ENCODE measurements around the gene ZNF799. TPM values are rescaled to one million over a fixed set of nuclear protein-coding genes. Genes with fewer than 3 reads are reported as not detected.
A peak's percentile ranks its signal among the peaks of the same experiment; 100 is the strongest.
"Not testable (repeated sequence)": the region's sequence is repeated elsewhere in the genome, so short reads cannot be mapped to it uniquely, and the experiment has no call there.

ZNF799 gene
- total RNA-seq (2014; rRNA removed; shearing (Covaris generic)), result 2.3 and 6.1 TPM in 2 replicates

GRCh38 chr19:12400633-12401502, at the start of gene ZNF799:
Gene ZNF799 (minus strand): TSS chr19:12401271. CDS start chr19:12401070, 201 bp downstream.
- peak; percentile 99 for DNase-seq (ENCODE audit: low read depth)

DNA sequence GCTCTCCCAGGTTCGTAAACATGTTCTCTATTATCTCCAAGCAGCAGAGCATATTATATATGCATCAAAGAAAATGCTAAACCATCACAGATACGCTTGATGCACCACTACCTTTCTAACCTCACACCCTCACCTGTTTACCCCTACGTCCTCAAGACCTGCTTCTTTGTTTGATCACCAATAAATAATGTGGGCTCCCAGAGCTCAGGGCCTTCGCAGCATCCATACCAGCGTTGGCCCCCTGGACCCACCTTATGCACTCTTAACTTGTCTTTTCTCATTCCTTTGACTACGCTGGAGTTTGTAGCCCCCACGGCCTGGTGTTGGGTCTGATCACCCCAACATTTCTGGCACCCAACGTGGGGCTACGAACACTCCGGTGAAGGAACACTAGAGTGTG, 49.8 kb upstream of the ZNF799 start:
- DNase-seq (ENCODE audit: low read depth), result no peak

DNA sequence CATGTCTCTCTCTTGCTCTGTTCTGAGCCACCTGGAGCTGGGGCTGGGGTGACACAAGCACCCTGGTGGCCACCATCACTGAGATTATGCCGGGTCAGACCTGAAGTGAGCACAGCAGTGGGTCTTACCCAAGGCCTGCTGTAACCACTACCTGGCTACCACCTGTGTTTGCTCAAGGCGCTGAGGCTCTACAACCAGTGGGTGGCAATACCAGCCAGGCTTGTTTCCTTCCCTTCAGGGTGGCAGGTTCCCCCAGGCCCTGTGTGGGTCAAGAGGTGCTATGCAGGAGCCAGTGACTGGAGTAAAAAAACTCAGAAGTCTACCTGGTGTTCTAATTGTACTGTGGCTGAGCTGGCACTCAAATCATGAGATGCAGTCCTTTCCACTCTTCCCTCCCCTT, 47.7 kb upstream of the ZNF799 start:
- no peak for DNase-seq (ENCODE audit: low read depth)

DNA sequence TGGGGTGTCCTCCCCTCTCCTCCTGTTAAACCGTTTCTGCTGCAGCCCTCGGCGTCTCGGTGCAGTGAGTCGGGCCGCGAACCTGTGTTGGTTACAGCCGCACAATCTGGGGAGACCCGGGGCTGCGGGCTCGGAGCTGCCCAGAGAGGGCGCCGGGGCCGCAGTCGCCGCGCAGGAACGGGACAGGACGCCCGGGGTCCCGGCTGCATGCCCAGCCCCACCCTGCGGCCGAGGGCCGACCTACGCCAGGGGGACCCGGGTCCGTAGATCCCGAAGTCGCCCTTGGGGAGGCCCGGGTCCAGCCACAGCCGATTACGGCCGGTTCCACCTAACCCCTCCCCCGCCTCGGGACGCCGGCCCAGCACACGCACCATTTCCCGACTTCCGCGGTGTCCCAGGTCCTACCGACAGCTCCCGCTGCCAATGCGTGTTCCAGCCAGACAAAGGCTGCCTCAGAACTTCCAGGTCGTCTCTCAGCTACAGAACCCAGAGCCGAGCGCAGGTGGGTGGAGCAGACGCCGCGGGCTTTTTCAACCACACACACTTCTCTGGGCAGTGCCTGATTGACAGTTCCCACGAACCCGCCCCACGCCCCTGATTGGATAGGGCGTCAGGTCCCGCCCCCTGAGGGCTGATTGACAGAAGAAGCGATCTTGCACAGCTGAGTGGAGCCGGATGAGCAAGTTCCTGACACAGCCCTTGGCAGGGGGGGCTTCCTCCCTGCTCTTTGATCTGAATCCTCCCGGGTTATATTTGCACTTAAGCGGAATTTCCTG, 39.7 kb upstream of the ZNF799 start, which contains the start of gene ZNF443:
TSS of gene ZNF443 (minus strand) at position 481 of the 776 bp plus-strand sequence. CDS start at position 374, 107 bp downstream.
- DNase-seq (ENCODE audit: low read depth), result peak; percentile 98

GRCh38 chr19:12439686-12440540, 38.8 kb upstream of the ZNF799 start:
- DNase-seq (ENCODE audit: low read depth), result peak; percentile 71

- not testable (repeated sequence) for DNase-seq (ENCODE audit: low read depth)
These were observed 29.7 kb upstream of the ZNF799 start for GRCh38 chr19:12430726-12431299.

DNA sequence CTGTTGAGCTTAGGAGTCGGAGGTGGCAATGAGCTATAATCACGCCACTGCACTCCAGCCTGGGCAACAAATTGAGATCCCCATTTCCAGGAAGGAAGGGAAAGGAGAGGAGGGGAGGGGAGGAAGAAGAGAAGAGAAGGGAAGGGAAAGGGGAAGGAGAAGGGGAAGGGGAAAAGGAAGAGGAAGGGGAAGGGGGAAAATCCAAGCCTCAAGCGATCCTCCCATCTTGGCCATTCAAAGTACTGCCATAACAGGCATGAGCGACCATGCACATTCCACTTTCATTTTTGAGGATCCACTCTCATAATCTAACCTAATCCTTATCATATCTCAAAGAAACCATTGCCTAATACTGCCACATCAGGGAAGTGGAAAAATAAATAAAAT, 24.8 kb upstream of the ZNF799 start:
- no peak for DNase-seq (ENCODE audit: low read depth)

- DNase-seq (ENCODE audit: low read depth), result no peak
These were observed 24.3 kb upstream of the ZNF799 start for GRCh38 chr19:12425236-12425887.

- DNase-seq (ENCODE audit: low read depth), result not testable (repeated sequence)
These were observed 16.2 kb upstream of the ZNF799 start for GRCh38 chr19:12417273-12417672.

- DNase-seq (ENCODE audit: low read depth), result no peak
These were observed 10.8 kb upstream of the ZNF799 start for GRCh38 chr19:12411893-12412292.

- peak; percentile 76 for DNase-seq (ENCODE audit: low read depth)
These were observed 1.0 kb downstream of the ZNF799 start for GRCh38 chr19:12399901-12400632.

GRCh38 chr19:12391148-12391547, 9.9 kb downstream of the ZNF799 start:
- DNase-seq (ENCODE audit: low read depth), result not testable (repeated sequence)

DNA sequence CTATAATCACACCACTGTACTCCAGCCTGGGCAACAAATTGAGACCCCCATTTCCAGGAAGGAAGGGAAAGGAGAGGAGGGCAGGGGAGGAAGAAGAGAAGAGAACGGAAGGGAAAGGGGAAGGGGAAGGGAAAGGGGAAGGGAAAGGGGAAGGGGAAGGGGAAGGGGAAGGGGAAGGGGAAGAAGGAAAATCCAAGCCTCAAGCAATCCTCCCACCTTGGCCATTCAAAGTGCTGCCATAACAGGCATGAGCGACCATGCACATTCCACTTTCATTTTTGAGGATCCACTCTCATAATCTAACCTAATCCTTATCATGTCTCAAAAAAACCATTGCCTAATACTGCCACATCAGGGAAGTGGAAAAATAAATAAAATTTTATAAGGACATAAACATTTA, 14.7 kb downstream of the ZNF799 start:
- DNase-seq (ENCODE audit: low read depth), result not testable (repeated sequence)

GRCh38 chr19:12380444-12380737, 20.7 kb downstream of the ZNF799 start:
- DNase-seq (ENCODE audit: low read depth), result no peak

- no peak for DNase-seq (ENCODE audit: low read depth)
These were observed 21.2 kb downstream of the ZNF799 start for GRCh38 chr19:12379732-12380443.

- DNase-seq (ENCODE audit: low read depth), result no peak
These were observed 27.0 kb downstream of the ZNF799 start for GRCh38 chr19:12374026-12374425.

DNA sequence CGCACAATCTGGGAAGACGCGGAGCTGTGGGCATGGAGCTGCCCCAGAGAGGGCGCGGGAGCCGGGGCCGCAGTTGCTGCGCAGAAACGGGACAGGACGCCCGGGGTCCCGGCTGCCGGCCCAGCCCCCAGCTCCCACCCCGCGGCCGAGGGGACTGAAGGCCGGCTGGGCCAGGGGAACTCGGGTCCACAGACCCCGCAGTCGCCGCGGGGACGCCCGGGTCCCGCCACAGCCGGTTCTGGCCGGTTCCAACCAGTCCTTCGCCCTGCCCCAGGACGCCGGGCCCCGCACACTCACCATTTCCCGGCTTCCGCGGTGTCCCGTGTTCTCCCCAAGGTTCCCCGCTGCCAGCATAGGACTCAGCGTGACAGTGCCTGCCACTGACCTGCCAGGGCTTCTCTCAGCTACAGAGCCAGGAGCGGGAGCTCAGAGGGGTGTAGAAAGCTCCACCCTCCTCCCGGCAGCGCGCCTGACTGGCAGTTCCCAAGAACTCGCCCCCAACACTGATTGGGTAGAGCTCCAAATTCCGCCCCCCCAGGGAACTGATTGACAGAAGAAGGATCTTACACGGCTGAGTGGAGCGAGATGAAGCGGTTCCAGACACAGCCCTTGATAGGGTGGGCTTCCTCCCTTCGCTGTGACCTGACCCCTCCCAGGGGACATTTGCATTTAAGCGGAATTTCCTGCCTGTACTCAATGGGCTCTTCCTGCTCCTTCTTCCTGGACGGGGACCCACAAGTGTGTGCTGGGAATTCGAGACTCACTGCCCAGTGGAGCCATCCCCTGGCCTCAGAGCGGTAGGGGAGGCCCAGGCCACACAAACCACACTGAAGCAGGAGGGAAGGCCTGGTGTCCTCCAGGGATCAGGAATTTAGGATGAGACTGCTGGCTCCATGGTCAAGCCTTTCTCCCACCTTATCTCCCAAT, 35.6 kb downstream of the ZNF799 start, which contains the start of gene ZNF442:
TSS of gene ZNF442 (minus strand) at position 448 of the 927 bp plus-strand sequence. CDS start 2,052 bp downstream, outside the sequence.
- peak; percentile 97 for DNase-seq (ENCODE audit: low read depth)

All from M059J (cell line).